ENCODE results near the gene PTPRM.

Gene PTPRM

GRCh38 chr18:7635948-7636347 lies 68.8 kb downstream of the PTPRM start:
- ChIA-PET CTCF (no interaction called here), POLR2A (no interaction called here)
- Histone ChIP-seq H3K36me3 (ENCODE audit: control insufficient read depth in 2 of 2, insufficient read depth in 1 of 2, low read length in 2 of 2) (no peaks in the 10 kb centered on the region; a peak in 1 of 3 replicates), H3K27ac (ENCODE audit: extremely low read depth, low read depth, low read length) (no peak overlapping the region), H3K4me1 (ENCODE audit: control insufficient read depth, insufficient read depth, low read length) (peaks cover 1% of the 10 kb centered on the region), H3K4me3 (ENCODE audit: low read depth, low read length) (no peak overlapping the region), H3K9me3 (ENCODE audit: control insufficient read depth, insufficient read depth, low read depth, low read length) (no peaks in the 10 kb centered on the region)
- TF ChIP-seq ZNF585B (tag by site-specific recombination; IDR thresholded peaks at IDR 0.05): no peak
- TF ChIP-seq, protein P1, sequence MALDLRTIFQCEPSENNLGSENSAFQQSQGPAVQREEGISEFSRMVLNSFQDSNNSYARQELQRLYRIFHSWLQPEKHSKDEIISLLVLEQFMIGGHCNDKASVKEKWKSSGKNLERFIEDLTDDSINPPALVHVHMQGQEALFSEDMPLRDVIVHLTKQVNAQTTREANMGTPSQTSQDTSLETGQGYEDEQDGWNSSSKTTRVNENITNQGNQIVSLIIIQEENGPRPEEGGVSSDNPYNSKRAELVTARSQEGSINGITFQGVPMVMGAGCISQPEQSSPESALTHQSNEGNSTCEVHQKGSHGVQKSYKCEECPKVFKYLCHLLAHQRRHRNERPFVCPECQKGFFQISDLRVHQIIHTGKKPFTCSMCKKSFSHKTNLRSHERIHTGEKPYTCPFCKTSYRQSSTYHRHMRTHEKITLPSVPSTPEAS (tag by site-specific recombination; IDR thresholded peaks at IDR 0.05): no peak
- no peak for TF ChIP-seq KLF7 (tag by site-specific recombination; IDR thresholded peaks at IDR 0.05; ENCODE audit: borderline replicate concordance)
- no peak for TF ChIP-seq ZNF555 (tag by site-specific recombination; conservative IDR thresholded peaks at IDR 0.05)
- no peak for TF ChIP-seq ZNF138 (tag by site-specific recombination; IDR thresholded peaks at IDR 0.05; ENCODE audit: borderline replicate concordance)
- no peak for TF ChIP-seq ZNF174 (tag by site-specific recombination; IDR thresholded peaks at IDR 0.05)
- no peak for TF ChIP-seq ZBTB11 (tag by site-specific recombination; conservative IDR thresholded peaks at IDR 0.05; ENCODE audit: low read depth)
- TF ChIP-seq, protein P2, sequence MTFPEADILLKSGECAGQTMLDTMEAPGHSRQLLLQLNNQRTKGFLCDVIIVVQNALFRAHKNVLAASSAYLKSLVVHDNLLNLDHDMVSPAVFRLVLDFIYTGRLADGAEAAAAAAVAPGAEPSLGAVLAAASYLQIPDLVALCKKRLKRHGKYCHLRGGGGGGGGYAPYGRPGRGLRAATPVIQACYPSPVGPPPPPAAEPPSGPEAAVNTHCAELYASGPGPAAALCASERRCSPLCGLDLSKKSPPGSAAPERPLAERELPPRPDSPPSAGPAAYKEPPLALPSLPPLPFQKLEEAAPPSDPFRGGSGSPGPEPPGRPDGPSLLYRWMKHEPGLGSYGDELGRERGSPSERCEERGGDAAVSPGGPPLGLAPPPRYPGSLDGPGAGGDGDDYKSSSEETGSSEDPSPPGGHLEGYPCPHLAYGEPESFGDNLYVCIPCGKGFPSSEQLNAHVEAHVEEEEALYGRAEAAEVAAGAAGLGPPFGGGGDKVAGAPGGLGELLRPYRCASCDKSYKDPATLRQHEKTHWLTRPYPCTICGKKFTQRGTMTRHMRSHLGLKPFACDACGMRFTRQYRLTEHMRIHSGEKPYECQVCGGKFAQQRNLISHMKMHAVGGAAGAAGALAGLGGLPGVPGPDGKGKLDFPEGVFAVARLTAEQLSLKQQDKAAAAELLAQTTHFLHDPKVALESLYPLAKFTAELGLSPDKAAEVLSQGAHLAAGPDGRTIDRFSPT (tag by site-specific recombination; IDR thresholded peaks at IDR 0.05): no peak
- TF ChIP-seq ZNF426 (tag by site-specific recombination; IDR thresholded peaks at IDR 0.05): no peak
- no peak for TF ChIP-seq ZNF473 (tag by site-specific recombination; IDR thresholded peaks at IDR 0.05)
- TF ChIP-seq ZNF610 (tag by site-specific recombination; IDR thresholded peaks at IDR 0.05; ENCODE audit: borderline replicate concordance): no peak
- TF ChIP-seq ZNF530 (tag by site-specific recombination; IDR thresholded peaks at IDR 0.05; ENCODE audit: low read depth): no peak
- TF ChIP-seq, protein P3, sequence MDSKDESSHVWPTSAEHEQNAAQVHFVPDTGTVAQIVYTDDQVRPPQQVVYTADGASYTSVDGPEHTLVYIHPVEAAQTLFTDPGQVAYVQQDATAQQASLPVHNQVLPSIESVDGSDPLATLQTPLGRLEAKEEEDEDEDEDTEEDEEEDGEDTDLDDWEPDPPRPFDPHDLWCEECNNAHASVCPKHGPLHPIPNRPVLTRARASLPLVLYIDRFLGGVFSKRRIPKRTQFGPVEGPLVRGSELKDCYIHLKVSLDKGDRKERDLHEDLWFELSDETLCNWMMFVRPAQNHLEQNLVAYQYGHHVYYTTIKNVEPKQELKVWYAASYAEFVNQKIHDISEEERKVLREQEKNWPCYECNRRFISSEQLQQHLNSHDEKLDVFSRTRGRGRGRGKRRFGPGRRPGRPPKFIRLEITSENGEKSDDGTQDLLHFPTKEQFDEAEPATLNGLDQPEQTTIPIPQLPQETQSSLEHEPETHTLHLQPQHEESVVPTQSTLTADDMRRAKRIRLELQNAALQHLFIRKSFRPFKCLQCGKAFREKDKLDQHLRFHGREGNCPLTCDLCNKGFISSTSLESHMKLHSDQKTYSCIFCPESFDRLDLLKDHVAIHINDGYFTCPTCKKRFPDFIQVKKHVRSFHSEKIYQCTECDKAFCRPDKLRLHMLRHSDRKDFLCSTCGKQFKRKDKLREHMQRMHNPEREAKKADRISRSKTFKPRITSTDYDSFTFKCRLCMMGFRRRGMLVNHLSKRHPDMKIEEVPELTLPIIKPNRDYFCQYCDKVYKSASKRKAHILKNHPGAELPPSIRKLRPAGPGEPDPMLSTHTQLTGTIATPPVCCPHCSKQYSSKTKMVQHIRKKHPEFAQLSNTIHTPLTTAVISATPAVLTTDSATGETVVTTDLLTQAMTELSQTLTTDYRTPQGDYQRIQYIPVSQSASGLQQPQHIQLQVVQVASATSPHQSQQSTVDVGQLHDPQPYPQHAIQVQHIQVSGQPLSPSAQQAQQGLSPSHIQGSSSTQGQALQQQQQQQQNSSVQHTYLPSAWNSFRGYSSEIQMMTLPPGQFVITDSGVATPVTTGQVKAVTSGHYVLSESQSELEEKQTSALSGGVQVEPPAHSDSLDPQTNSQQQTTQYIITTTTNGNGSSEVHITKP (tag by site-specific recombination; IDR thresholded peaks at IDR 0.05): no peak
- no peak for TF ChIP-seq ZNF239 (tag by site-specific recombination; IDR thresholded peaks at IDR 0.05)
- no peak for TF ChIP-seq ZNF544 (tag by site-specific recombination; IDR thresholded peaks at IDR 0.05)

Measured in HEK293 (cell line).